AG08396 (cell line): ENCODE measurements around the gene PRAMEF12.
"Not testable (repeated sequence)": the region's sequence is repeated elsewhere in the genome, so short reads cannot be mapped to it uniquely, and the experiment has no call there.

ENCODE experiments used
- DNase-seq: peaks from one replicate; pipeline ENCODE4 v3.0.0; 2012; ENCODE audit warnings: low spot score, mixed read lengths

Gene PRAMEF12

GRCh38 chr1:12773438-12773837 lies at the start of gene PRAMEF12:
PRAMEF12 (plus strand) TSS chr1:12773738; CDS start chr1:12774868, 1,130 bp downstream.
- DNase-seq = no peak

- DNase-seq = no peak
Measured at GRCh38 chr1:12728391-12728790, 45.1 kb upstream of the PRAMEF12 start.

GRCh38 chr1:12730156-12730555 lies 43.4 kb upstream of the PRAMEF12 start:
- no peak for DNase-seq

- DNase-seq = not testable (repeated sequence)
Measured at GRCh38 chr1:12731084-12731483, 42.5 kb upstream of the PRAMEF12 start.

GRCh38 chr1:12734651-12735050 lies 38.9 kb upstream of the PRAMEF12 start:
- DNase-seq = no peak

- DNase-seq = no peak
Measured at GRCh38 chr1:12738934-12739333, 34.6 kb upstream of the PRAMEF12 start.

- DNase-seq = no peak
Measured at GRCh38 chr1:12739613-12740012, 33.9 kb upstream of the PRAMEF12 start.

GRCh38 chr1:12741946-12742345 lies 31.6 kb upstream of the PRAMEF12 start:
- no peak for DNase-seq

GRCh38 chr1:12745126-12745991 lies 28.2 kb upstream of the PRAMEF12 start:
- no peak for DNase-seq

- DNase-seq = no peak
Measured at GRCh38 chr1:12745992-12746323, 27.6 kb upstream of the PRAMEF12 start, which contains the start of gene CFAP107. CFAP107 (plus strand) TSS chr1:12746200; CDS start chr1:12746431, 231 bp downstream.

GRCh38 chr1:12748778-12749355 lies 24.7 kb upstream of the PRAMEF12 start:
- DNase-seq = no peak

- no peak for DNase-seq
Measured at GRCh38 chr1:12754738-12755137, 18.8 kb upstream of the PRAMEF12 start.

- DNase-seq = no peak
Measured at GRCh38 chr1:12756273-12756672, 17.3 kb upstream of the PRAMEF12 start.

GRCh38 chr1:12756768-12757413 lies 16.6 kb upstream of the PRAMEF12 start:
- DNase-seq = no peak

- no peak for DNase-seq
Measured at GRCh38 chr1:12757836-12758235, 15.7 kb upstream of the PRAMEF12 start.

- DNase-seq = no peak
Measured at GRCh38 chr1:12760256-12760795, 13.2 kb upstream of the PRAMEF12 start.

- no peak for DNase-seq
Measured at GRCh38 chr1:12761781-12762180, 11.8 kb upstream of the PRAMEF12 start.

GRCh38 chr1:12762766-12763165 lies 10.8 kb upstream of the PRAMEF12 start:
- DNase-seq = no peak

- no peak for DNase-seq
Measured at GRCh38 chr1:12763479-12763878, 10.1 kb upstream of the PRAMEF12 start.

GRCh38 chr1:12764016-12764415 lies 9.5 kb upstream of the PRAMEF12 start:
- DNase-seq = no peak

- no peak for DNase-seq
Measured at GRCh38 chr1:12769031-12769430, 4.5 kb upstream of the PRAMEF12 start.

GRCh38 chr1:12769976-12770505 lies 3.5 kb upstream of the PRAMEF12 start:
- DNase-seq = no peak
